Hepatocyte (in vitro differentiated cells): ENCODE results near the gene NDUFV2. TPM values are rescaled to one million over a fixed set of nuclear protein-coding genes. Genes with fewer than 3 reads are reported as not detected.
"Not testable (repeated sequence)": the region's sequence is repeated elsewhere in the genome, so short reads cannot be mapped to it uniquely, and the experiment has no call there.

Experiments used
- DNase-seq: peaks from one replicate; pipeline ENCODE4 v3.0.0-alpha.2; 2016; ENCODE audit warnings: low spot score
- H2AFZ ChIP-seq: fragments of 200-600 bp; sonication (generic); 2 replicates; pipeline ENCODE4 v1.6.0; 2016; ENCODE audit warnings: antibody characterized with exemption, mild to moderate bottlenecking
- H3K27ac ChIP-seq: fragments of 200-600 bp; sonication (generic); 2 replicates; pipeline ENCODE4 v1.5.1; 2016; ENCODE audit warnings: mild to moderate bottlenecking
- H3K27me3 ChIP-seq: fragments of 200-600 bp; sonication (generic); 2 replicates; pipeline ENCODE4 v1.6.1; 2016
- H3K36me3 ChIP-seq: fragments of 200-600 bp; sonication (generic); replicated peaks from 2 replicates; pipeline ENCODE4 v1.5.1; 2016; ENCODE audit warnings: low read depth; ENCODE audit not compliant: insufficient read depth
- H3K4me1 ChIP-seq: fragments of 200-600 bp; sonication (generic); 2 replicates; pipeline ENCODE4 v1.5.1; 2016; ENCODE audit warnings: mild to moderate bottlenecking, moderate library complexity; ENCODE audit not compliant: insufficient read depth
- H3K4me2 ChIP-seq: fragments of 200-600 bp; sonication (generic); 2 replicates; pipeline ENCODE4 v1.6.0; 2016
- H3K4me3 ChIP-seq: fragments of 200-600 bp; sonication (generic); 2 replicates; pipeline ENCODE4 v1.5.1; 2016; ENCODE audit warnings: mild to moderate bottlenecking
- H3K79me2 ChIP-seq: fragments of 200-600 bp; sonication (generic); 2 replicates; pipeline ENCODE4 v1.6.0; 2017; ENCODE audit warnings: mild to moderate bottlenecking
- H3K9me2 ChIP-seq: fragments of 200-600 bp; sonication (generic); replicated peaks from 2 replicates; pipeline ENCODE4 v1.6.0; 2017; ENCODE audit warnings: mild to moderate bottlenecking; ENCODE audit not compliant: insufficient read depth
- H3K9me3 ChIP-seq: fragments of 200-600 bp; sonication (generic); 2 replicates; pipeline ENCODE4 v1.5.1; 2016; ENCODE audit warnings: low read depth, mild to moderate bottlenecking
- H4K20me1 ChIP-seq: fragments of 200-600 bp; sonication (generic); 2 replicates; pipeline ENCODE4 v1.6.0; 2016; ENCODE audit warnings: mild to moderate bottlenecking; ENCODE audit not compliant: insufficient read depth, poor library complexity, severe bottlenecking
- EZH2 ChIP-seq: fragments of 200-600 bp; sonication (generic); IDR thresholded peaks from 2 replicates; pipeline ENCODE4 v1.6.1; 2016; ENCODE audit warnings: antibody characterized with exemption, mild to moderate bottlenecking, borderline replicate concordance
- EZH2phosphoT487 ChIP-seq: fragments of 200-600 bp; sonication (generic); IDR thresholded peaks from one replicate; pipeline ENCODE4 v1.6.1; 2018; ENCODE audit warnings: antibody characterized with exemption, mild to moderate bottlenecking, low read depth, moderate library complexity; ENCODE audit not compliant: unreplicated experiment, severe bottlenecking
- WGBS: methylation state at CpG from one replicate; pipeline ENCODE4 v1.1.6; 2016; ENCODE audit warnings: low lambda C conversion rate; ENCODE audit errors: missing lambda C conversion rate; 5-methylcytosine and 5-hydroxymethylcytosine counted together
- polyA plus RNA-seq: library from polyadenylated mRNA; unstranded; fragments of >200 nt; fragmentation: Nextera tagmentation; extraction: Ambion mirVana; gene quantifications from 2 replicates; pipeline ENCODE4 v1.2.1, GENCODE V29; 2016
- total RNA-seq: library from RNA; depleted of rRNA; stranded (reverse); fragments of >200 nt; gene quantifications from 2 replicates; pipeline ENCODE4 v1.2.3, GENCODE V29; 2014
- TF ChIP-seq, protein P1 (sequence below): fragments of 200-600 bp; sonication (generic); IDR thresholded peaks from 2 replicates; pipeline ENCODE4 v1.5.1; 2016; ENCODE audit warnings: antibody characterized with exemption, mild to moderate bottlenecking; ENCODE audit not compliant: poor library complexity

The NDUFV2 gene
- total and polyA plus RNA-seq, 2 experiments from 2014 or later, result 178 to 238 TPM

DNA sequence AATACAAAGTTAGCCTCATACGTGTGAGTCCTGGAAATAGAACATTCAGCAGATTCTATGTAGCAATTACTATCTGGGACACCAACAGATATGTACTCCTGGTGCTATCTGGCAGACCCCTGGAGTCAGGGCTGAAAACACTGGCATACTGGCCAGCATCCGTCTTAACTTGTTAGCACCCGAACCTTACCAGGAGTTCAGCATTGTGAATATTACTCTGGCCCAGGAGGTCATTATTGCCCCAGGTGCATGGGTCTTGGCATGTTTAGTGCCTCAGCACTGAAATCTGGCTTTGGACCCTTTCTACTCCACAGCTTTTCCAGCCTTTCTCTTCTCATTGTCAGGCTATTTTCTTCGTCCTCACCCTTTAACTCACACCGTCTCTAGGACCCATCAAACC is 11.9 kb upstream of the NDUFV2 start:
- Histone ChIP-seq H3K9me2 (no peaks in the 10 kb centered on the region), H3K4me2 (no peak overlapping the region), H2AFZ (no peak overlapping the region), H3K36me3 (no peaks in the 10 kb centered on the region), H3K4me3 (no peak overlapping the region), H3K9me3 (no peaks in the 10 kb centered on the region), H3K27ac (no peak overlapping the region), H4K20me1 (no peaks in the 10 kb centered on the region), H3K27me3 (no peaks in the 10 kb centered on the region), H3K4me1 (peaks cover 16% of the 10 kb centered on the region), H3K79me2 (no peaks in the 10 kb centered on the region)
- WGBS, result 96% methylated on average over 5 of the region's 5 CpGs
- no peak for DNase-seq
- no peak for TF ChIP-seq EZH2
- TF ChIP-seq, protein P1, sequence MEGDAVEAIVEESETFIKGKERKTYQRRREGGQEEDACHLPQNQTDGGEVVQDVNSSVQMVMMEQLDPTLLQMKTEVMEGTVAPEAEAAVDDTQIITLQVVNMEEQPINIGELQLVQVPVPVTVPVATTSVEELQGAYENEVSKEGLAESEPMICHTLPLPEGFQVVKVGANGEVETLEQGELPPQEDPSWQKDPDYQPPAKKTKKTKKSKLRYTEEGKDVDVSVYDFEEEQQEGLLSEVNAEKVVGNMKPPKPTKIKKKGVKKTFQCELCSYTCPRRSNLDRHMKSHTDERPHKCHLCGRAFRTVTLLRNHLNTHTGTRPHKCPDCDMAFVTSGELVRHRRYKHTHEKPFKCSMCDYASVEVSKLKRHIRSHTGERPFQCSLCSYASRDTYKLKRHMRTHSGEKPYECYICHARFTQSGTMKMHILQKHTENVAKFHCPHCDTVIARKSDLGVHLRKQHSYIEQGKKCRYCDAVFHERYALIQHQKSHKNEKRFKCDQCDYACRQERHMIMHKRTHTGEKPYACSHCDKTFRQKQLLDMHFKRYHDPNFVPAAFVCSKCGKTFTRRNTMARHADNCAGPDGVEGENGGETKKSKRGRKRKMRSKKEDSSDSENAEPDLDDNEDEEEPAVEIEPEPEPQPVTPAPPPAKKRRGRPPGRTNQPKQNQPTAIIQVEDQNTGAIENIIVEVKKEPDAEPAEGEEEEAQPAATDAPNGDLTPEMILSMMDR, result no peak
- TF ChIP-seq EZH2phosphoT487, result no peak

- Histone ChIP-seq H3K4me1 (peaks cover 18% of the 10 kb centered on the region), H3K36me3 (no peaks in the 10 kb centered on the region), H3K9me3 (no peaks in the 10 kb centered on the region), H3K27ac (no peak overlapping the region), H2AFZ (no peak overlapping the region), H3K9me2 (no peaks in the 10 kb centered on the region), H3K79me2 (no peaks in the 10 kb centered on the region), H3K27me3 (no peaks in the 10 kb centered on the region), H3K4me2 (no peak overlapping the region), H4K20me1 (no peaks in the 10 kb centered on the region), H3K4me3 (no peak overlapping the region)
- no peak for TF ChIP-seq EZH2phosphoT487
- TF ChIP-seq, protein P1, result no peak
- TF ChIP-seq EZH2, result no peak
- WGBS, result 96% methylated on average over 4 of the region's 4 CpGs
- DNase-seq, result no peak
Observed at GRCh38 chr18:9091066-9091476, 11.4 kb upstream of the NDUFV2 start.

DNA sequence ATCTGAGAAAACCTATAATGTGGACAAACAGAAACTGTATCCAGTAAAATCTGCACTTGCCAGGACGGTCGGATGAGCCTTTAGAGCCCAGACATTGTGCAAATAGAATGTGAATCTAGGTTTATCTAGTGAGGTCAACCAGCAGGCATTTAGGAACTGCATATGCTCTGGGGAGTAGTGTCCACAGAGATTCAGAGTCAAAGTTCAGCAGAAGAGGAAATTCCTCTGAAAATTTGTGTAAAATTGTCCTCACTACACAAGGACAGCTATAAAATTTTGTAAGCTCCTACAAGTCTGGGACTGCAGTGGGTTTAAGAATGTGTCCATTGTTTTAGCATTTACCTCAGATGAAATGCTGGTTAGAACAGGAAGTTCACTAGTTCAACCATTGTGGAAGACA is 9.8 kb upstream of the NDUFV2 start:
- Histone ChIP-seq H3K4me2 (peak overlapping the region; percentile 5), H3K27me3 (no peaks in the 10 kb centered on the region), H3K9me3 (no peaks in the 10 kb centered on the region), H3K36me3 (no peaks in the 10 kb centered on the region), H2AFZ (no peak overlapping the region), H3K4me1 (peaks cover 18% of the 10 kb centered on the region), H3K27ac (peak overlapping the region; percentile 57), H4K20me1 (no peaks in the 10 kb centered on the region), H3K79me2 (no peaks in the 10 kb centered on the region), H3K9me2 (no peaks in the 10 kb centered on the region), H3K4me3 (no peak overlapping the region)
- TF ChIP-seq EZH2, result no peak
- TF ChIP-seq, protein P1, result no peak
- TF ChIP-seq EZH2phosphoT487, result no peak
- 53% methylated on average over 2 of the region's 2 CpGs for WGBS
- DNase-seq, result peak; percentile 28

DNA sequence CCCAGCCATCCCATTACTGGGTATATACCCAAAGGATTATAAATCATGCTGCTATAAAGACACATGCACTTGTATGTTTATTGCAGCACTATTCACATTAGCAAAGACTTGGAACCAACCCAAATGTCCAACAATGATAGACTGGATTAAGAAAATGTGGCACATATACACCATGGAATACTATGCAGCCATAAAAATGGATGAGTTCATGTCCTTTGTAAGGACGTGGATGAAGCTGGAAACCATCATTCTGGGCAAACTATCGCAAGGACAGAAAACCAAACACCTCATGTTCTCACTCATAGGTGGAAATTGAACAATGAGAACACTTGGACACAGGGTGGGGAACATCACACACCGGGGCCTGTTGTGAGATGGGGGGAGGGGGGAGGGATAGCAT is 9.4 kb upstream of the NDUFV2 start:
- not testable (repeated sequence) for H3K36me3 ChIP-seq, H3K9me3 ChIP-seq, H3K4me3 ChIP-seq, H2AFZ ChIP-seq, H3K4me2 ChIP-seq, H3K27me3 ChIP-seq, H3K9me2 ChIP-seq, H3K79me2 ChIP-seq, DNase-seq, H4K20me1 ChIP-seq
- 93% methylated on average over 3 of the region's 3 CpGs for WGBS
- Histone ChIP-seq H3K4me1 (peaks cover 18% of the 10 kb centered on the region), H3K27ac (peak overlapping the region; percentile 57)
